ENCODE data around the gene RNU1-2.
"Not testable (repeated sequence)": the region's sequence is repeated elsewhere in the genome, so short reads cannot be mapped to it uniquely, and the experiment has no call there.

GRCh38 chr1:16945512-16945911, 49.7 kb downstream of the RNU1-2 start:
- TF ChIP-seq, protein P1, sequence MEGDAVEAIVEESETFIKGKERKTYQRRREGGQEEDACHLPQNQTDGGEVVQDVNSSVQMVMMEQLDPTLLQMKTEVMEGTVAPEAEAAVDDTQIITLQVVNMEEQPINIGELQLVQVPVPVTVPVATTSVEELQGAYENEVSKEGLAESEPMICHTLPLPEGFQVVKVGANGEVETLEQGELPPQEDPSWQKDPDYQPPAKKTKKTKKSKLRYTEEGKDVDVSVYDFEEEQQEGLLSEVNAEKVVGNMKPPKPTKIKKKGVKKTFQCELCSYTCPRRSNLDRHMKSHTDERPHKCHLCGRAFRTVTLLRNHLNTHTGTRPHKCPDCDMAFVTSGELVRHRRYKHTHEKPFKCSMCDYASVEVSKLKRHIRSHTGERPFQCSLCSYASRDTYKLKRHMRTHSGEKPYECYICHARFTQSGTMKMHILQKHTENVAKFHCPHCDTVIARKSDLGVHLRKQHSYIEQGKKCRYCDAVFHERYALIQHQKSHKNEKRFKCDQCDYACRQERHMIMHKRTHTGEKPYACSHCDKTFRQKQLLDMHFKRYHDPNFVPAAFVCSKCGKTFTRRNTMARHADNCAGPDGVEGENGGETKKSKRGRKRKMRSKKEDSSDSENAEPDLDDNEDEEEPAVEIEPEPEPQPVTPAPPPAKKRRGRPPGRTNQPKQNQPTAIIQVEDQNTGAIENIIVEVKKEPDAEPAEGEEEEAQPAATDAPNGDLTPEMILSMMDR (IDR thresholded peaks at IDR 0.05 in 4 of 5, conservative IDR thresholded peaks at IDR 0.05 in 1 of 5) = not testable (repeated sequence)
- not testable (repeated sequence) for TF ChIP-seq POLR2A (IDR thresholded peaks at IDR 0.05)

All from gastrocnemius medialis (tissue), 4 donors.